Esophagus mucosa (tissue), 1 donor: ENCODE measurements around the gene RAPGEF4. TPM values are rescaled to one million over a fixed set of nuclear protein-coding genes. Genes with fewer than 3 reads are reported as not detected.

Experiments
- ATAC-seq: fragments of 200-7000 bp; cut with Tn5 transposase; one replicate; pipeline ENCODE4 v1.9.1; 2020
- total RNA-seq: library from RNA; stranded (reverse); gene quantifications from one replicate; pipeline ENCODE4 v1.2.4, GENCODE V29; 2023
- donor health status: DM: yes; HTN: yes; CAD: no.

RAPGEF4 gene
- total RNA-seq, 1 donor from 2014 or later = 3.3 TPM

GRCh38 chr2:172944022-172944793 is 208.6 kb downstream of the RAPGEF4 start:
- ATAC-seq = no peak

DNA sequence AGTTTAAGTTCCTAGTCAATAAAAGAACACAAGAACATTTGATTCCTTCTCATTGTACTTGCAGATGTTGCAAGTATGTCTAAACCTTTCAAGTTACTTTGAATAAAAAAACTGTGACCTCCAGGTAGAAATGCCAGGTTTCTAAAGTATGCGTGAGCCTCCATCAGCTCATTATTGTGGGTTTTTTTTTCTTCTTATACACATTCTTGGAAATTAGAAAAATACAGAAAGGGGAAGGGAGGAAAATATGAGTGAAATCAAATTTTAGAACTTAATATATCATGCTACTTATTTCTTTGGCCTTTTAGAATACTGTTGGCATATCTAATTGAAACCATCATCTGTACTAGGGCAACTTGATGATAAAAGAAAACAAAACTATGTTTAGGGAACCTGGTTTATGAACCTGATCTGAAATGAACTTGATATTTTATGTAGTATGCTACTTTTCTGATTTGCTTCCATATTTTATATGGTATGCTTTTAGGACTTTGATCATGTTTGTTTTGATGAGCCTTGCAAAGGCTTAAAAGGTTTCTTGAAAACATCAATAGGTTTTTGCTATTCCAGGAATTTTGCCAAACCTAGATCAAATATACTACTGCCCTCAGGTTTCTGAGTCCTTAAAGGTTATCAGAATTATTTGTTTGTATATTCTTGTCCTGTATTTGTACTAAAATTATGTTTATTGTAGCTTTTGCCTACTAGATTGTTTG is 209.3 kb downstream of the RAPGEF4 start:
- ATAC-seq = no peak

- ATAC-seq = no peak
Measured at GRCh38 chr2:172945510-172945850, 209.8 kb downstream of the RAPGEF4 start.

DNA sequence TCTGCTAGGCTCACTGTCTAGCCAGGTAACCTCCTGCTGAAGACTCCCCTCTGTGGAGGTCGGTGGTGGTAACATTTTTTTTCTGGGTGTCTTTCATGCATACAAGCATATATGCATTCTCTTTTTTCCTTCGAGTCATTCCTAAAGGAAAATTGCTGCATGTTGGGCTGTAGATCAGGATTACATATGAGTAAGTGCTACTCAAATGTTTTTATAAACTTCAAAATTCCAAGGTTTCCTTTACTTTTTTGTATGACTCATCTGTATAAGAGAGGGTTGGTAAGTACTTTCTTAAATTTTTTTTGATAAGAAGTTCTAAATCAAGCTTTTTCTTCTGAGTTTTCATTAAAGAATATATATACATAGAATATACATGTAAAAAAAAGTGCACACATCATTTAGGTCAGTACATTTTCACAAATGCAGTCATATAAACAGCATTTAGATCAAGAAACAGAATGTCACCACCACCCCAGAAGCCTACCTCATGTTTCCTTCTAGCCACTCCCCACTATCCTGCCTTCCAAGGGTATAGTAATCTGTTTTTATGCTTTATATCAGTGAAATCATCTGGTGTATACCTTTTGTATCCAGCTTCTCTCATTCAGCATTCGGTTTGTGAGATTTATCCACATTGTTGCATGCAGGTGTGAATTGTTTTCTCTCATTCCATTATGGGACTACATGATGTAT is 212.0 kb downstream of the RAPGEF4 start:
- no peak for ATAC-seq

- no peak for ATAC-seq
Measured at GRCh38 chr2:172949522-172949921, 213.9 kb downstream of the RAPGEF4 start.

DNA sequence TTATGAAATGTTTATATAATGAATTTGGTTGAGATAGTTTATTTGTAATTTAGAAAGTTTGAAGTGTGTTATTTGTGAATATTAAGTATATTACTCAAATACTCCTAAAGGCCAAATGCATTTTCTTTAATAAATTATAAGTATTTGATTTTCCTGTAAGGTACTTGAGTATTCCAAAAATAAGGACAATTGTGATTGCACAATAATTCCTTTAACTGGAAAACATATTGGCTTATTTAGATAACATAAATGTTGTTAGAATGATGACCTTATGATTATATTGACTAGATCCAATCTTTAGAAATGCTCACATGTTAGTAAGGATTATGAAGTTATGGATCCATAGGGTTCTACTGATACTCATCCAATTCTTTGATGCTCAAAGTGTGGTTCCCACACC is 214.9 kb downstream of the RAPGEF4 start:
- ATAC-seq = no peak

- ATAC-seq = no peak
Measured at GRCh38 chr2:172951554-172951953, 215.9 kb downstream of the RAPGEF4 start.

GRCh38 chr2:172953411-172953810 is 217.8 kb downstream of the RAPGEF4 start:
- ATAC-seq = no peak

DNA sequence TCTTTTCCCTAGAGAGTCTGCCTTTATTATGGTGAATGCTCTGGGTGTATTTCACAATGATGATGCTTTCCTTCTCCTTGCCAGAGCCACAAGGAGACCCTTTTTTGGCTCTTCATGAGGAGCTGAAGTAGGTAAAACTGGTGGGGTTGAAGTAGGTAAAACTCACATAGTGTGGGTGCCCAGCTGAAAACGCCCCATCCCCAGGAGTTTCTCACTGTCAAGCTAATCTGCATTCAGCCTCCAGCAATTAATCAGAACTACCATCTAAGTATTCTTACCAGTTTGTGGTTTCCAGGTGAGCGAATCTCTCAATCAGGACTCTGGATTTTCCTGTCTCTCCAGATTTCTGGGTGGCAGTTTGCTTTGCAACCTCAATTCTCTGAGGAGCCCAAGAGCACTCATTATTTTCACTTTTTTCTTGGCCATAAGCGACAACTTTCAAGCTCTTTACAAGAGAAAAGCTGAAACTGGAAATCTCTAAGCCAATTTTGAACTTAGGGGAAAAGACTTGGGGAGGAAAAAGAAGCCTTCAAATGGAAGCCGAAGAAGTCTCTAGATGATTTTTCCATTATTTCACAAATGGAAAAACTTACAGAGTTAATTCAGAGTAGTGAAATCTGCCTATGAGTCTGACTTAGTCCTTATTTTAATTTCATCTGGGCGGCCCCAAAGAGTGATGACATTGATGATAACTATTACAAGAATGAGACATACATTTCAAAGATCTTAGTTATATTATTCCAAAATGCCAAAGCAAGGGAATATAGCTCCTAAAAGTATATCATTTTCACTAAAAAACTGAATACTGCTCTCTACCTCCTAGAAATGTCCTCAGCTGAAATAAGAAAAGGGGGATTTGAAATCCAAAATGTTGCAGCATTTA is 218.6 kb downstream of the RAPGEF4 start:
- peak; percentile 64 for ATAC-seq

- no peak for ATAC-seq
Measured at GRCh38 chr2:172955587-172955986, 219.9 kb downstream of the RAPGEF4 start.

- no peak for ATAC-seq
Measured at GRCh38 chr2:172957734-172958133, 222.1 kb downstream of the RAPGEF4 start.

GRCh38 chr2:172962082-172962481 is 226.4 kb downstream of the RAPGEF4 start:
- ATAC-seq = no peak

DNA sequence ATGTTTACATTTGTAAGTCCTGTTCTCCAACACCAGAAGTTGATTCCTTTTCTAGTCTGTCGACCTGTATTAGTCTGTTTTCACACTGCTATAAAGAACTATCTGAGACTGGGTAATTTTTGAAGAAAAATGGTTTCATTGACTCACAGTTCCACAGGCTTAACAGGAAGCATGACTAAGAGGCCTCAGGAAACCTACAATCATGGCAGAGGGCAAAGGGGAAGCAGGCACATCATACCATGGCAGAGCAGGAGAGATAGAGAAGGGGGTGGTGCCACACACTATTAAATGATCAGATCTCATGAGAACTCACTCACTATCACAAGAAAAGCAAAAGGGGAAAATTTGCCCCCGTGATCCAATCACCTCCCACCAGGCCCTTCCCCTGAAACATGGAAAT is 227.2 kb downstream of the RAPGEF4 start:
- peak; percentile 47 for ATAC-seq

- ATAC-seq = no peak
Measured at GRCh38 chr2:172964511-172965139, 229.0 kb downstream of the RAPGEF4 start.

- ATAC-seq = no peak
Measured at GRCh38 chr2:172965433-172966212, 230.0 kb downstream of the RAPGEF4 start.

- ATAC-seq = no peak
Measured at GRCh38 chr2:172967036-172967982, 231.7 kb downstream of the RAPGEF4 start.

- peak; percentile 50 for ATAC-seq
Measured at GRCh38 chr2:172968061-172968469, 232.4 kb downstream of the RAPGEF4 start.

DNA sequence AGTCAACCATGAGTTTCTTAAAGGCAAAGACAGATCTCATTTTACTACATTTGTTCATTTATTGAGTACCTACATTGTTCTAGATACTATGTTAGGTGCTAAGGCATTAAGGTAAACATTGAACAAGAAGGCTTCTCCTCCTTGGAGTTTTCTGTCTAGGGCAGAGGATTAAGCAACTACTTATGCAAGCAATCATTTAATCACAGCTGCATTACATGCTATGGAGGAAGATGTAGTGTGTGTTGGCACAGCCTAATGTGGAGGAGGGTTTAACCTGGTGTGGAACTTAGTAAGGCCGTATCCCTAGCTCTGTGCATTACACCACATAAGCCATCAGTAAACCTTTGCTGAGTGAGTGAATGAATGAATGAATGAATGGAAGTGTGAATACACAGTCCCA is 233.5 kb downstream of the RAPGEF4 start:
- peak; percentile 47 for ATAC-seq

- ATAC-seq = no peak
Measured at GRCh38 chr2:172969609-172970008, 234.0 kb downstream of the RAPGEF4 start.

- ATAC-seq = no peak
Measured at GRCh38 chr2:172970660-172971059, 235.0 kb downstream of the RAPGEF4 start.
